Activated naive CD8-positive, alpha-beta T cell (primary cell): ENCODE results near the gene TRRAP.

ENCODE experiments used
- H3K27ac Mint-ChIP-seq: one replicate; pipeline ENCODE4 v1.8.0; 2021; ENCODE audit warnings: mixed read lengths
- H3K27me3 Mint-ChIP-seq: one replicate; pipeline ENCODE4 v1.8.0; 2021; ENCODE audit warnings: mixed read lengths
- H3K36me3 Mint-ChIP-seq: one replicate; pipeline ENCODE4 v1.8.0; 2021; ENCODE audit warnings: mixed read lengths
- H3K4me1 Mint-ChIP-seq: one replicate; pipeline ENCODE4 v1.8.0; 2021; ENCODE audit warnings: low read depth, mixed read lengths
- H3K4me3 Mint-ChIP-seq: one replicate; pipeline ENCODE4 v1.8.0; 2021; ENCODE audit warnings: mild to moderate bottlenecking, mixed read lengths
- H3K9me3 Mint-ChIP-seq: one replicate; pipeline ENCODE4 v1.8.0; 2021; ENCODE audit warnings: low read depth, mixed read lengths

Gene TRRAP

DNA sequence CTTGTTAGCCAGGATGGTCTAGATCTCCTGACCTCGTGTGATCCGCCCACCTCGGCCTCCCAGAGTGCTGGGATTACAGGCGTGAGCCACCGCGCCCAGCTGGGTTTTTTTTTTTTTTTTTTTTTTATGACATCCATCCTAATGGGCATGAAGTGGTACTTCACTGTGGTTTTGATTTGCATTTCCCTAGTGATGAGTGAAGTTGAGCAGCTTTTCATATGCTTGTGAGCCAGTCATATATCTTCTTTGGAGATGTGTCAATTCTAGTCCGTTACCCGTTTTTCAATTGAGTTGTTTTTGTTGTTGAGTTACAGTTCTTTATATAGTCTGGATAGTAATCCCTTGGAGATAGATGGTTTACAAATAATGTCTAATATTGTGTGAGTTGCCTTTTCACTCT is 137.9 kb downstream of the TRRAP start:
- Mint-ChIP-seq H3K9me3 (no peaks in the 10 kb centered on the region), H3K27ac (no peak overlapping the region), H3K27me3 (no peaks in the 10 kb centered on the region), H3K36me3 (peaks cover 15% of the 10 kb centered on the region), H3K4me1 (peaks cover 4% of the 10 kb centered on the region), H3K4me3 (no peak overlapping the region)

GRCh38 chr7:99019523-99020412 is 141.4 kb downstream of the TRRAP start:
- H3K27ac Mint-ChIP-seq = no peak overlapping the region
- peaks cover 19% of the 10 kb centered on the region for H3K36me3 Mint-ChIP-seq
- no peaks in the 10 kb centered on the region for H3K9me3 Mint-ChIP-seq
- no peaks in the 10 kb centered on the region for H3K27me3 Mint-ChIP-seq
- H3K4me3 Mint-ChIP-seq = no peak overlapping the region
- peaks cover 7% of the 10 kb centered on the region for H3K4me1 Mint-ChIP-seq

GRCh38 chr7:99020413-99020715 is 142.0 kb downstream of the TRRAP start:
- H3K4me3 Mint-ChIP-seq = no peak overlapping the region
- H3K4me1 Mint-ChIP-seq = peaks cover 7% of the 10 kb centered on the region
- H3K36me3 Mint-ChIP-seq = peaks cover 19% of the 10 kb centered on the region
- no peaks in the 10 kb centered on the region for H3K27me3 Mint-ChIP-seq
- no peak overlapping the region for H3K27ac Mint-ChIP-seq
- no peaks in the 10 kb centered on the region for H3K9me3 Mint-ChIP-seq

GRCh38 chr7:99021941-99022560 is 143.7 kb downstream of the TRRAP start:
- no peak overlapping the region for H3K27ac Mint-ChIP-seq

DNA sequence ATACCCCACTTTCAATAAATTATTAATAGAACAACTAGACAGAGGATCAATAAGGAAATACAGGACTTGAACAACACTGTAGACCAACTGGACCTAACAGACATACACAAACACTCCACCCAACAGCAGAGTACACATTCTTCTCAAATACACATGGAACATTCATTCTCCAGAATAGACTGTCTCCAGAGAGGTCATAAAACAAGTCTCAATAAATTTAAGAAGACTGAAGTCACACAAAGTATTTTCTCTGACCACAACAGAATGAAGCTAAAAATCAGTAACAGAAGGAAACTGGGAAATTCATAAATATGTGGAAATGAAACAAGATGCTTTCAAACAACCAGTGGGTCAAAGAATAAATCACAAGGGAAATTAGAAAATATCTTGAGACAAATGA is 145.7 kb downstream of the TRRAP start:
- no peaks in the 10 kb centered on the region for H3K27me3 Mint-ChIP-seq
- no peak overlapping the region for H3K27ac Mint-ChIP-seq
- H3K36me3 Mint-ChIP-seq = peaks cover 14% of the 10 kb centered on the region
- H3K9me3 Mint-ChIP-seq = no peaks in the 10 kb centered on the region
- H3K4me3 Mint-ChIP-seq = no peak overlapping the region
- peaks cover 7% of the 10 kb centered on the region for H3K4me1 Mint-ChIP-seq

More at GRCh38 chr7:99021941-99022560, 143.7 kb downstream of the TRRAP start:
- Mint-ChIP-seq H3K36me3 (peaks cover 11% of the 10 kb centered on the region), H3K4me3 (no peak overlapping the region), H3K9me3 (no peaks in the 10 kb centered on the region), H3K4me1 (peaks cover 5% of the 10 kb centered on the region), H3K27me3 (no peaks in the 10 kb centered on the region)

GRCh38 chr7:99027241-99027640 is 148.9 kb downstream of the TRRAP start:
- Mint-ChIP-seq H3K27ac (peak overlapping the region; percentile 85), H3K27me3 (no peaks in the 10 kb centered on the region), H3K9me3 (no peaks in the 10 kb centered on the region), H3K4me3 (no peak overlapping the region), H3K4me1 (peaks cover 3% of the 10 kb centered on the region), H3K36me3 (peaks cover 10% of the 10 kb centered on the region)

DNA sequence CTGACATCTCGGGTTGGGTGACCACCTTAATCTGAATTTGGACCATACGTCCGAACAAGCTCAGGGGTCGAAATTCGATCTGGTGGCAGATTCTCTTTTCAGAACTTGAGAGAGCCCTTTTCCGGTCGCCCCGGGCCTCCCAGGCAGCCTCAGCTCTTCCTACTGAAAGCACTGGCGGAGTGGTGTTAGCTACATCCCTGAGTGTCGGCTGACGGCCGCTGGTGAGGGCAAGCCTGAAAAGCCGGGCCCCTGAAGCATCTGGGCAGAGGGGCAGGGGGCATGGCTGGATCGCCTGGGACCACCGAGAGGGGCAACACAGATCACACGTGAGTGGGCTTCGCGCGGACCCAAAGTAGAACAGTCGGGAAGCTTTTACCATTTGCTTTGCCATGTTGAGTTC is 149.5 kb downstream of the TRRAP start:
- H3K4me3 Mint-ChIP-seq = no peak overlapping the region
- H3K27ac Mint-ChIP-seq = no peak overlapping the region
- peaks cover 3% of the 10 kb centered on the region for H3K4me1 Mint-ChIP-seq
- no peaks in the 10 kb centered on the region for H3K9me3 Mint-ChIP-seq
- H3K27me3 Mint-ChIP-seq = no peaks in the 10 kb centered on the region
- peaks cover 9% of the 10 kb centered on the region for H3K36me3 Mint-ChIP-seq

- H3K27me3 Mint-ChIP-seq = no peaks in the 10 kb centered on the region
- H3K36me3 Mint-ChIP-seq = peaks cover 5% of the 10 kb centered on the region
- no peaks in the 10 kb centered on the region for H3K9me3 Mint-ChIP-seq
- peak overlapping the region; percentile 34 for H3K27ac Mint-ChIP-seq
- H3K4me3 Mint-ChIP-seq = no peak overlapping the region
- H3K4me1 Mint-ChIP-seq = peaks cover 3% of the 10 kb centered on the region
These were observed 150.1 kb downstream of the TRRAP start for GRCh38 chr7:99028261-99028973.

DNA sequence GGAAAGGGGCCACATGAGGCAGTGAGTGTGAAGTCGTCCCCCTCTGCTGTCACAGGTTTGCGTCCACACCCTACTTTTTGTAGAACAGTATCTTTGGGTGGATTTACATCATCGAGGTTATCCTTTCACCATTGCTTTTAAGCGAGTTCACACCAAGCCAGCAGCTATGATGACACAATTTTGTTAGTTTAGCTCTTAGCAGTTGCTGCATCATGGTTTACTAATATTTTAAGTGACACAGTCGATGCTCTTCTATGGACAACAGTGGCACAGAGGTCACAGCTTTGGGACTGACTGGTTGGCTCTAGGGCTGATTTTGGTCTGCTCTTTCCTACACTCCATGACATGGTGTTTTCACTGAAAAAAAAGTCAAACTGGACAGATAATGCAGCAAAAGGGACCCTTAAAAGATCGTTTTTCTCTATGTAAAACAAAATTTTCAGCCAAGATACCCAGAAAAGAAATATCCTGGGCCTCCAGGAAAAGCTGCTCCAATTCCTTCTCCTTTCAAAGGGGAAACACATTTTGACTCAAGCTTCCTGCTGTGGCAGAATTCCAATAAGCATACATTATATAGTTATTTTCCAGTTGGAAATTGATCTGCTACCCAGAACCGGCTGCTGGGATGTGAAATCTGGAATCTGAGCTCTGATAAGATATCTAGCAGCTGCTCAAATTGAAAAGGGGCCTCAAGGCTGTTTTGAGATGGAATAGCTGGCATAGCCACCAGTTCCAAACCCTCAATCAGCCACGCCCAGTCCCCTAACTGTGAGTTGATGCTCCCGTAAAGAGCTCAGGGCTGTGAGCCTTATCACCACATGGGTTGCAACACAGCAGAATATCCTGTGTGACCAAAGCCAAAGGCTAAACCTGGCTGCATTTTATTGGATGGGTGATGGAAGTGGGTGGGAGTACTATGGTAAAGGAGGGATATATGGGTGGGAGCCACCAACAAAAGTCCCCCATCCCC is 151.4 kb downstream of the TRRAP start:
- peaks cover 5% of the 10 kb centered on the region for H3K36me3 Mint-ChIP-seq
- peaks cover 3% of the 10 kb centered on the region for H3K4me1 Mint-ChIP-seq
- no peak overlapping the region for H3K27ac Mint-ChIP-seq
- no peaks in the 10 kb centered on the region for H3K9me3 Mint-ChIP-seq
- H3K4me3 Mint-ChIP-seq = no peak overlapping the region
- H3K27me3 Mint-ChIP-seq = no peaks in the 10 kb centered on the region

GRCh38 chr7:99030457-99030856 is 152.1 kb downstream of the TRRAP start:
- Mint-ChIP-seq H3K4me3 (no peak overlapping the region), H3K9me3 (no peaks in the 10 kb centered on the region), H3K4me1 (peaks cover 3% of the 10 kb centered on the region), H3K27me3 (no peaks in the 10 kb centered on the region), H3K27ac (no peak overlapping the region), H3K36me3 (peaks cover 5% of the 10 kb centered on the region)

DNA sequence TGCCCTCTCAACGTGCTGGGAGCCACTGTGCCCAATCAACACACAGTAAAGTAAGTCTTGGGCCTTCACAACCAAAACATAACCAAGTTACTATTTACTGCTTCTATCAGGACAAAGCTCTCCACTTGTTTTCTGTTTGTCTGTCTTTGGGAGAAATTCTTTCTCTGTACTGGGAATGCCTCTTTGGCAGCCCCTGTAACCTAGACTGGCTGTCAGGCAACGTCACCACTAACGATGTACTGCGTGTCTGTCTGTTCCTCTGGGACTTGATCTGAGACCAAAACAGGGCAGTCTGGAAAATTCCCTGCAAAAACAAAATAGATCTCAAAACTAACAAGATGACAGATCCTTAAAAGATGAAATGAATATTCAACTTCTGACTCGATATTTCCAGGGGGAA is 152.6 kb downstream of the TRRAP start:
- Mint-ChIP-seq H3K4me3 (no peak overlapping the region), H3K27ac (peak overlapping the region; percentile 41), H3K9me3 (no peaks in the 10 kb centered on the region), H3K36me3 (peaks cover 5% of the 10 kb centered on the region), H3K4me1 (peaks cover 3% of the 10 kb centered on the region), H3K27me3 (no peaks in the 10 kb centered on the region)

GRCh38 chr7:99031496-99031895 is 153.2 kb downstream of the TRRAP start:
- Mint-ChIP-seq H3K27ac (no peak overlapping the region), H3K9me3 (no peaks in the 10 kb centered on the region), H3K4me1 (peaks cover 3% of the 10 kb centered on the region), H3K36me3 (peaks cover 5% of the 10 kb centered on the region), H3K4me3 (no peak overlapping the region), H3K27me3 (no peaks in the 10 kb centered on the region)

- Mint-ChIP-seq H3K4me3 (no peak overlapping the region), H3K27me3 (no peaks in the 10 kb centered on the region), H3K4me1 (no peaks in the 10 kb centered on the region), H3K27ac (no peak overlapping the region), H3K36me3 (peaks cover 2% of the 10 kb centered on the region), H3K9me3 (no peaks in the 10 kb centered on the region)
These were observed 154.6 kb downstream of the TRRAP start for GRCh38 chr7:99032928-99033327.

DNA sequence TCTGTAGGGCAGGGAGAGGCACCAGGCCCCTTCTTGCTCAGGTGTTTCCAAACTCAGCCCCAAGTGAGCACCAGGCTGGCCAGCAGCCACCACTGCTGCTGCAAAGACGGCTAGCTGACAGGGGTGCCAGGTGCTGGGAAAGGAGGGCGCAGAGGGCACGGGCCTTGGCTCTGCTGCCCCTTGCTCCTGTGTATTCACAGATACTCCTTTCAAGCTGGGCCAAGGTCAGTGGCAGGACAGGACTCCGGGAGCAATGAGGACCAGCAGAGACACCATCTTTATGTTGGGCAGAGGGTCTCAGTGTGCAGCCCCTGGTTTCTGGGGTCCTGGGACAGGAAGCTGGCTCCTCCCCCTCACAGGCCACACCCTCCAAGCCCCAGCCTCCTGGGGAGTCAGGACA is 155.4 kb downstream of the TRRAP start:
- H3K9me3 Mint-ChIP-seq = no peaks in the 10 kb centered on the region
- no peaks in the 10 kb centered on the region for H3K27me3 Mint-ChIP-seq
- no peak overlapping the region for H3K4me3 Mint-ChIP-seq
- H3K27ac Mint-ChIP-seq = no peak overlapping the region
- H3K36me3 Mint-ChIP-seq = peaks cover 2% of the 10 kb centered on the region
- no peaks in the 10 kb centered on the region for H3K4me1 Mint-ChIP-seq
